H1 (cell line): ENCODE results near the gene AP5S1.

Experiments
- ATF3 ChIP-seq: IDR thresholded peaks from 2 replicates; pipeline ENCODE4 v1.6.1; 2011; ENCODE audit warnings: low read depth, mild to moderate bottlenecking, low read length; ENCODE audit not compliant: insufficient read depth
- CTCF ChIP-seq, 3 experiments: IDR thresholded peaks; 1 replicate in 2 of 3; 2 replicates in 1 of 3; pipeline versions ENCODE4 v1.5.1 to v1.6.1; 2011; ENCODE audit warnings: low read length in 3 of 3, mild to moderate bottlenecking in 3 of 3, inconsistent platforms in 2 of 3, low read depth in 1 of 3, moderate library complexity in 1 of 3; ENCODE audit not compliant: insufficient read depth in 1 of 3; ENCODE audit errors: control extremely low read depth in 1 of 3
- SP1 ChIP-seq: IDR thresholded peaks from 2 replicates; pipeline ENCODE4 v1.6.1; 2011; ENCODE audit warnings: low read depth, low read length
- TAF1 ChIP-seq: IDR thresholded peaks from 2 replicates; pipeline ENCODE4 v1.6.1; 2011; ENCODE audit warnings: mild to moderate bottlenecking, low read depth, low read length
- TBP ChIP-seq: IDR thresholded peaks from 2 replicates; pipeline ENCODE4 v1.6.1; 2011; ENCODE audit warnings: low read depth, low read length, improper control_type of control experiment
- ZNF274 ChIP-seq: IDR thresholded peaks from 2 replicates; pipeline ENCODE4 v1.7.0; 2012; ENCODE audit warnings: low read length, borderline replicate concordance; ENCODE audit errors: extremely low read depth

GRCh38 chr20:3857405-3857804, 37.1 kb downstream of the AP5S1 start:
- no peak for TF ChIP-seq CTCF (IDR thresholded peaks at IDR 0.05; ENCODE audit: control extremely low read depth in 1 of 3, insufficient read depth in 1 of 3, low read depth in 1 of 3, low read length in 3 of 3)
- TF ChIP-seq TBP = no peak
- TF ChIP-seq SP1 = no peak
- TF ChIP-seq ATF3 = no peak
- no peak for TF ChIP-seq ZNF274
- TF ChIP-seq TAF1 = no peak
